ENCODE measurements around the gene ZNF316. TPM values are rescaled to one million over a fixed set of nuclear protein-coding genes. Genes with fewer than 3 reads are reported as not detected.

Gene ZNF316
- total RNA-seq, 2 donors from 2014 or later = 29.1 to 69.5 TPM

GRCh38 chr7:6652446-6653011 lies 15.4 kb downstream of the ZNF316 start:
- H3K4me1 ChIP-seq = no peaks in the 10 kb centered on the region
- no peaks in the 10 kb centered on the region for H3K27me3 ChIP-seq
- 97 to 100% methylated on average over 6 to 62 of the region's 75 CpGs for WGBS, 2 donors
- no peaks in the 10 kb centered on the region for H3K9me3 ChIP-seq
- no peak for ATAC-seq
- H3K36me3 ChIP-seq (replicated peaks in 1 of 2; ENCODE audit: insufficient read depth in 1 of 2, low read depth in 2 of 2) = peaks cover 2 to 7% of the 10 kb centered on the region in 2 donors
- no peak for DNase-seq
- H3K4me3 ChIP-seq = no peak overlapping the region
- TF ChIP-seq CTCF (IDR thresholded peaks at IDR 0.05) (no peak), POLR2A (IDR thresholded peaks at IDR 0.05) (no peak)
- intact Hi-C loops (cut with DNase I) = no loop called here
- H3K27ac ChIP-seq = no peak overlapping the region

- no peak for ATAC-seq
- 95 to 97% methylated on average over 84 to 121 of the region's 146 CpGs for WGBS, 2 donors
- H3K4me1 ChIP-seq = no peaks in the 10 kb centered on the region
Observed at GRCh38 chr7:6653071-6654003, 16.2 kb downstream of the ZNF316 start.

GRCh38 chr7:6654113-6654841 lies 17.2 kb downstream of the ZNF316 start:
- H3K27ac ChIP-seq = no peak overlapping the region
- ATAC-seq = no peak
- no peak overlapping the region for H3K4me3 ChIP-seq
- TF ChIP-seq CTCF (IDR thresholded peaks at IDR 0.05) (no peak), POLR2A (IDR thresholded peaks at IDR 0.05) (no peak)
- H3K36me3 ChIP-seq (replicated peaks in 1 of 2; ENCODE audit: insufficient read depth in 1 of 2, low read depth in 2 of 2) = peaks cover 2 to 7% of the 10 kb centered on the region in 2 donors
- intact Hi-C loops (cut with DNase I) = no loop called here
- H3K27me3 ChIP-seq = no peaks in the 10 kb centered on the region
- WGBS, 2 donors = 96% methylated on average over 25 to 43 of the region's 94 CpGs
- H3K4me1 ChIP-seq = peaks cover 1% of the 10 kb centered on the region
- no peaks in the 10 kb centered on the region for H3K9me3 ChIP-seq
- no peak for DNase-seq

More at GRCh38 chr7:6653071-6654003, 16.2 kb downstream of the ZNF316 start:
- H3K36me3 ChIP-seq (replicated peaks in 1 of 2; ENCODE audit: insufficient read depth in 1 of 2, low read depth in 2 of 2) = peaks cover 2 to 7% of the 10 kb centered on the region in 2 donors
- no peaks in the 10 kb centered on the region for H3K9me3 ChIP-seq
- no peak overlapping the region for H3K27ac ChIP-seq
- no peak overlapping the region for H3K4me3 ChIP-seq
- no peak for TF ChIP-seq CTCF (IDR thresholded peaks at IDR 0.05)
- TF ChIP-seq POLR2A (IDR thresholded peaks at IDR 0.05) = no peak
- no peak for DNase-seq
- intact Hi-C loops (cut with DNase I) = no loop called here
- no peaks in the 10 kb centered on the region for H3K27me3 ChIP-seq

GRCh38 chr7:6654842-6655610 lies 17.9 kb downstream of the ZNF316 start:
- 94% methylated on average over 45 to 48 of the region's 48 CpGs for WGBS, 2 donors
- ATAC-seq (no peak), DNase-seq (no peak)
- intact Hi-C loops (cut with DNase I) = no loop called here
- H3K4me1 ChIP-seq = peaks cover 7% of the 10 kb centered on the region
- H3K4me3 ChIP-seq = no peak overlapping the region
- H3K36me3 ChIP-seq (replicated peaks in 1 of 2; ENCODE audit: insufficient read depth in 1 of 2, low read depth in 2 of 2) = peaks cover 2 to 7% of the 10 kb centered on the region in 2 donors
- TF ChIP-seq CTCF (IDR thresholded peaks at IDR 0.05) (no peak), POLR2A (IDR thresholded peaks at IDR 0.05) (no peak)
- no peak overlapping the region for H3K27ac ChIP-seq
- H3K27me3 ChIP-seq = no peaks in the 10 kb centered on the region
- no peaks in the 10 kb centered on the region for H3K9me3 ChIP-seq

All from body of pancreas (tissue), 4 donors.